Measurements from ENCODE around the gene DLGAP1. TPM values are rescaled to one million over a fixed set of nuclear protein-coding genes. Genes with fewer than 3 reads are reported as not detected.
A peak's percentile ranks its signal among the peaks of the same experiment; 100 is the strongest.

The DLGAP1 gene
- total RNA-seq, 4 donors from 2014 or later = 0.22 to 1.5 (median 0.56) TPM

DNA sequence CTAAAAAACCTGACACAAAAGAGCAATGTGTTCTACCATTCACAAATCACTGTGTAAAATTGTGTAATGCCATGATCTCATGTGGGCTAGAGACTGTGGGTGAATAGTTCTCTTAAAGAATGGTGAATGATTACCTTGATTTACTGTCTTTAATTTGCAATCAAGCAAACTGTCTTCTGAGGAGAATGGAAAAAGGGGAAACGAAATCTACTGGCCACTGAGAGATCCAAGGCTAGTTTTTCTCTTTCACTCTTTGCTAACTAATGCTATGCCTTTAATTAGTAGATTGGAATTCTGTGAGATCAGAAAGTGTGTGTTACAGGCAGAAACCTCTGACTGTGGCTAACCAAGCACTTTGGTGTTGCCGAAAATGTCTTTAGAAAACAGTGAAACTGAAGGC is 582.5 kb downstream of the DLGAP1 start:
- ATAC-seq = no peak
- Histone ChIP-seq H3K27ac (no peak overlapping the region), H3K27me3 (peaks cover 23% of the 10 kb centered on the region), H3K9me3 (no peaks in the 10 kb centered on the region), H3K36me3 (no peaks in the 10 kb centered on the region), H3K4me3 (no peak overlapping the region), H3K4me1 (no peaks in the 10 kb centered on the region)
- TF ChIP-seq POLR2A (IDR thresholded peaks at IDR 0.05) (no peak), EP300 (IDR thresholded peaks at IDR 0.05) (no peak)
- WGBS, 2 donors (ENCODE audit: low coverage in 1 of 2) = 58 to 65% methylated on average over 2 of the region's 2 CpGs

DNA sequence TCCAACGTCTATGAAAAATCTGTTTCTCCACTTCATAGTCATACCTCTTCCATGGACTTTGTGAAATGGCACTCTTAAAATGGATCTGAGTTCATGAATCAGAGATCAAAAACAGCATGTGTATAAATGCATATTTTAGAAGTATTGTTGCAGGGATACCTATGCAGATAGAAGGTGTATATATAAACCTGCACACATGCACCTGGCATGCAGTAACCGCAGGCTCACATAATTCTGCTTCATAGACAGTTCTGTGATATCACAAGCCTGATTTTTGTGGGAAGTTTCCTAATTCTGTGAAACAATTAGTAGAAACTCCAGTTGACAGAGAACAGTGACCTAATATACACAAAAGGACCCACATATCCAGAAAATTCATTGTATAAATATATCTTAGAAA is 583.4 kb downstream of the DLGAP1 start:
- no peak overlapping the region for H3K27ac ChIP-seq
- H3K27me3 ChIP-seq = peaks cover 23% of the 10 kb centered on the region
- H3K4me1 ChIP-seq = no peaks in the 10 kb centered on the region
- no peak for TF ChIP-seq POLR2AphosphoS5 (IDR thresholded peaks at IDR 0.05)
- TF ChIP-seq POLR2A (IDR thresholded peaks at IDR 0.05) = no peak
- 76 to 92% methylated on average over 2 of the region's 2 CpGs for WGBS, 2 donors (ENCODE audit: low coverage in 1 of 2)
- no peak for ATAC-seq
- H3K9me3 ChIP-seq = no peaks in the 10 kb centered on the region
- H3K36me3 ChIP-seq = no peaks in the 10 kb centered on the region
- H3K4me3 ChIP-seq = no peak overlapping the region

DNA sequence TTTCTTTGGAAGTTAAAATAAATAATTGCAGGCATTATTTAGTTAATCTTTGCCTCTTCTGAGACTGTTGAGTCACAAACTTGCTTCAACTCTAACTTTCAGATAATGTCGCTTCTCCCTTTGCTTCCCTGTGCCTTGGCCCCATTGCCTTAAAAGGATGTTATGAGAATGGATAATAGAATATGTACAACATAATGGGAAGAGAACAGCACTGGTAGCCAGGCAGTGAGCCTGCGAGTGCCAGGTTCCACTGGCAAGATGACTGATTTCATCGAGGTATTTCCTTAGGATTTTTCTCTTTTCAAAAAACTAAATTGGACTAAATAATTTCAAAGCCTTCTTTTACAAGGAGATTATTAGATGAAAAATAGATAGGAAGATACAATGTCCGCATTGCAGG is 584.2 kb downstream of the DLGAP1 start:
- no peak for TF ChIP-seq EP300 (IDR thresholded peaks at IDR 0.05)
- TF ChIP-seq, protein P1, sequence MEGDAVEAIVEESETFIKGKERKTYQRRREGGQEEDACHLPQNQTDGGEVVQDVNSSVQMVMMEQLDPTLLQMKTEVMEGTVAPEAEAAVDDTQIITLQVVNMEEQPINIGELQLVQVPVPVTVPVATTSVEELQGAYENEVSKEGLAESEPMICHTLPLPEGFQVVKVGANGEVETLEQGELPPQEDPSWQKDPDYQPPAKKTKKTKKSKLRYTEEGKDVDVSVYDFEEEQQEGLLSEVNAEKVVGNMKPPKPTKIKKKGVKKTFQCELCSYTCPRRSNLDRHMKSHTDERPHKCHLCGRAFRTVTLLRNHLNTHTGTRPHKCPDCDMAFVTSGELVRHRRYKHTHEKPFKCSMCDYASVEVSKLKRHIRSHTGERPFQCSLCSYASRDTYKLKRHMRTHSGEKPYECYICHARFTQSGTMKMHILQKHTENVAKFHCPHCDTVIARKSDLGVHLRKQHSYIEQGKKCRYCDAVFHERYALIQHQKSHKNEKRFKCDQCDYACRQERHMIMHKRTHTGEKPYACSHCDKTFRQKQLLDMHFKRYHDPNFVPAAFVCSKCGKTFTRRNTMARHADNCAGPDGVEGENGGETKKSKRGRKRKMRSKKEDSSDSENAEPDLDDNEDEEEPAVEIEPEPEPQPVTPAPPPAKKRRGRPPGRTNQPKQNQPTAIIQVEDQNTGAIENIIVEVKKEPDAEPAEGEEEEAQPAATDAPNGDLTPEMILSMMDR (IDR thresholded peaks at IDR 0.05) = no peak
- TF ChIP-seq POLR2AphosphoS5 (IDR thresholded peaks at IDR 0.05) = no peak
- TF ChIP-seq POLR2A (IDR thresholded peaks at IDR 0.05) = no peak
- H3K4me3 ChIP-seq = no peak overlapping the region
- no peak for ATAC-seq

DNA sequence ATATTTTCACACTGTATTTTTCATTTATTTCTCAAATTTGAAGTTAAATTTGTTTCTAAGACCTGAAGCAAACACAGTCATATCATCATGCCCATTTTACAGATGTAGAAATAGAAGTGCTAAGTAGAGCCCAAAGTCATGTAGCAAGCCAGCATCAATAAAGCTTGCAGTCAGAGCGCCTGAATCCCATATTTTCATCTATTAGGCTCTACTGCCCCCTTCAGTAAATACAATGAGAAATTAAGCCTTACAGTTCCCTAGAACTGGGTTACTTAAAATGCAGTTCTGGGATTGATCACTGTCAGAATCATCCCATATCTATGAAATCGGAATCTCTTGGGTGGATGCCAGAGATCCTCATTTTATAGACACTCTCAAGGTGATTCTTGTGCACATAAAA is 585.3 kb downstream of the DLGAP1 start:
- WGBS, 2 donors (ENCODE audit: low coverage in 1 of 2) = 17 to 30% methylated on average over 2 of the region's 2 CpGs
- no peak overlapping the region for H3K27ac ChIP-seq
- no peaks in the 10 kb centered on the region for H3K36me3 ChIP-seq
- TF ChIP-seq, protein P1 (IDR thresholded peaks at IDR 0.05) = peak; percentile 18 to 64 (median 48)
- no peak for TF ChIP-seq POLR2AphosphoS5 (IDR thresholded peaks at IDR 0.05)
- H3K4me3 ChIP-seq = no peak overlapping the region
- peak; percentile 31 for ATAC-seq
- H3K27me3 ChIP-seq = peaks cover 14% of the 10 kb centered on the region
- no peaks in the 10 kb centered on the region for H3K4me1 ChIP-seq
- H3K9me3 ChIP-seq = no peaks in the 10 kb centered on the region

More for the DNA sequence above, 584.2 kb downstream of the DLGAP1 start:
- H3K9me3 ChIP-seq = no peaks in the 10 kb centered on the region
- no peaks in the 10 kb centered on the region for H3K36me3 ChIP-seq
- peaks cover 20% of the 10 kb centered on the region for H3K27me3 ChIP-seq
- WGBS, 2 donors (ENCODE audit: low coverage in 1 of 2) = 79 to 80% methylated on average over 4 of the region's 4 CpGs
- no peaks in the 10 kb centered on the region for H3K4me1 ChIP-seq
- H3K27ac ChIP-seq = no peak overlapping the region

DNA sequence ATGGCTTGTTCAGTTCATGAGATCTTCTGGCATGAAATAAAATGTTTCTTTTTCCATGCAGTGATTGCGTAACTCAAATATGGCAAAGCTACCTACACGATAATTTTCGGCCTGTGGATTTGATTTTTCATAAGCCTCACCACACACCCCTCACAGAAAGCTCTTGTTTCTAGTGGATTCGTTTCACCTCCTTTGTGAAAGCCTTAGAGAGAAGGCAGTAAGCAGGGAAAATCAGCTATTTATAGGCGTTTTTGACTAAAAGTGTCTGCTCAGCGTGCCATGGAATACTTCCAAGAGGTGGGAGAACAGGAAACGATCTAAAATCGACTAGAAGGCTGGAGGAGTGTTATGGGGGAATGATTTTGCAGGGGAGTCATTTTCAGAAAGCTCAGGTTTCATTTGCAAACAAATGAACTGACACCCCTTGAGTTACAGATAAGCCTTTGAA is 587.2 kb downstream of the DLGAP1 start:
- Histone ChIP-seq H3K9me3 (no peaks in the 10 kb centered on the region), H3K4me1 (no peaks in the 10 kb centered on the region), H3K4me3 (no peak overlapping the region), H3K36me3 (no peaks in the 10 kb centered on the region), H3K27me3 (peaks cover 9% of the 10 kb centered on the region), H3K27ac (no peak overlapping the region)
- no peak for ATAC-seq
- TF ChIP-seq EP300 (IDR thresholded peaks at IDR 0.05) = no peak
- TF ChIP-seq POLR2AphosphoS5 (IDR thresholded peaks at IDR 0.05) = no peak
- no peak for TF ChIP-seq POLR2A (IDR thresholded peaks at IDR 0.05)
- TF ChIP-seq, protein P1 (IDR thresholded peaks at IDR 0.05) = no peak
- 32 to 40% methylated on average over 8 of the region's 8 CpGs for WGBS, 2 donors (ENCODE audit: low coverage in 1 of 2)

DNA sequence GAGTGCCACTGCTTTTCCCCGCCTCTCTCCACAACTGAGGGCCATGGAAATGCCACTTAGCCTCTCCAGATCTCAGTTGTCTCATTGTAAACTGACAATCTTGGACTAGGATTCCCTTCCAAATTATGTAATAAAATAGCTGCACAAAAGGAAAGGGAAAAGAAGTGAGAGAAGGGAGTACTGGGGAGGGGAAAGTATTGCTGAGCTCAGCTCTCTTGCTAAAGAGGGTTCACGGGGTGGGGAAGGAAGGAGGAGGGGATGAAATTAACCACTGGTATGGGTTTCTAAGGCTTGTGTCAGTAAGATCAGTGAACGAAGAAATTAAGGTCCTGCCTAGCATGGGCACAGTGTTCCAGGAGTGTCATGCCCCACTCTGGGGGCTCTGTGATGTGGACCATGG is 587.9 kb downstream of the DLGAP1 start:
- H3K4me3 ChIP-seq = no peak overlapping the region
- no peak overlapping the region for H3K27ac ChIP-seq
- 79 to 80% methylated on average over 2 to 3 of the region's 3 CpGs for WGBS, 2 donors (ENCODE audit: low coverage in 1 of 2)

More for the DNA sequence above, 587.9 kb downstream of the DLGAP1 start:
- TF ChIP-seq POLR2A (IDR thresholded peaks at IDR 0.05) = no peak
- no peak for TF ChIP-seq POLR2AphosphoS5 (IDR thresholded peaks at IDR 0.05)
- TF ChIP-seq, protein P1 (IDR thresholded peaks at IDR 0.05) = no peak
- TF ChIP-seq EP300 (IDR thresholded peaks at IDR 0.05) = no peak
- Histone ChIP-seq H3K9me3 (no peaks in the 10 kb centered on the region), H3K27me3 (peaks cover 6% of the 10 kb centered on the region), H3K4me1 (no peaks in the 10 kb centered on the region), H3K36me3 (no peaks in the 10 kb centered on the region)
- ATAC-seq = no peak

Measured in gastroesophageal sphincter (tissue), 4 donors.